Uterus (tissue), 2 donors: ENCODE data around the gene SLC6A15.

Experiments used
- CTCF ChIP-seq, 4 experiments: fragments of 200-600 bp in 2 of 4; fragments of 450-650 bp in 2 of 4; sonication (generic) in 2 of 4; IDR thresholded peaks; one replicate each; pipeline ENCODE4 v1.5.1; 2016 to 2019; ENCODE audit warnings: antibody characterized with exemption in 4 of 4, mild to moderate bottlenecking in 2 of 4, moderate library complexity in 1 of 4
- POLR2A ChIP-seq, 2 donors: fragments of 450-650 bp; IDR thresholded peaks; one replicate each; pipeline ENCODE4 v1.6.1; 2016; ENCODE audit warnings: antibody characterized with exemption in 2 of 2, mild to moderate bottlenecking in 1 of 2, moderate library complexity in 1 of 2

DNA sequence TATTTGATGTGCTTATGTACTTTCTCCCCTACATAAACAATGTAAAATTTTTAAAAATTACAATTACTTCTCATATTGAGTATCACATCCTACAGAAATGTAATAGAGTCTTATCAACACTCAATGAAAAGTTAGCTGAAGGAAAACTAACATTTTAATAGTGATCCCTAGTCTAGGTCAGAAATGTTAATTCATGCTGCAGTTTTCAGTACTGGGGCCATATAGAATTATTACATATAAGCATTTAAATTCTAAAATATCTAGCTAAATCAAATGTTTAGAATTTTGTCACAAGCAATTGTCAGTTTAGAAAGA, 37.8 kb downstream of the SLC6A15 start:
- TF ChIP-seq CTCF (IDR thresholded peaks at IDR 0.05), result no peak
- no peak for TF ChIP-seq POLR2A (IDR thresholded peaks at IDR 0.05)
